Upper lobe of left lung (tissue), 6 donors: ENCODE data around the gene CDK8. TPM values are rescaled to one million over a fixed set of nuclear protein-coding genes. Genes with fewer than 3 reads are reported as not detected.

Experiments
- ATAC-seq, 2 donors: fragments of 200-7000 bp; cut with Tn5 transposase; one replicate each; pipeline ENCODE4 v1.9.1; 2022; ENCODE audit warnings: mild to moderate bottlenecking in 2 of 2, moderate library complexity in 2 of 2; ENCODE audit not compliant: low FRiP score in 2 of 2
- DNase-seq, 2 donors: peaks; one replicate each; pipeline ENCODE4 v3.0.0-alpha.2; 2019 to 2020
- H3K27ac ChIP-seq, 4 donors: fragments of 200-600 bp; sonication (generic); one replicate each; pipeline ENCODE4 v1.5.1; 2016 to 2019
- H3K27me3 ChIP-seq, 4 donors: fragments of 200-600 bp; sonication (generic); one replicate each; pipeline ENCODE4 v1.5.1; 2017 to 2019
- H3K36me3 ChIP-seq, 4 donors: fragments of 200-600 bp; sonication (generic); one replicate each; pipeline ENCODE4 v1.5.1; 2016 to 2019
- H3K4me1 ChIP-seq, 4 donors: fragments of 200-600 bp; sonication (generic); one replicate each; pipeline ENCODE4 v1.5.1; 2018 to 2019
- H3K4me3 ChIP-seq, 4 donors: fragments of 200-600 bp; sonication (generic); one replicate each; pipeline ENCODE4 v1.5.1; 2017 to 2019; ENCODE audit warnings: mild to moderate bottlenecking in 2 of 4, moderate library complexity in 1 of 4
- H3K9me3 ChIP-seq, 4 donors: fragments of 200-600 bp; sonication (generic); one replicate each; pipeline ENCODE4 v1.5.1; 2018 to 2019
- CTCF ChIP-seq, 6 experiments: fragments of 450-650 bp in 4 of 6; fragments of 200-600 bp in 2 of 6; sonication (generic) in 2 of 6; IDR thresholded peaks; one replicate each; pipeline ENCODE4 v1.5.1; 2016 to 2019; ENCODE audit warnings: antibody characterized with exemption in 6 of 6
- EP300 ChIP-seq, 4 donors: sonication (generic); formaldehyde crosslinking; IDR thresholded peaks; one replicate each; pipeline ENCODE4 v1.5.1; 2017; ENCODE audit warnings: antibody characterized with exemption in 4 of 4, control low read depth in 2 of 4
- POLR2A ChIP-seq, 4 donors: fragments of 450-650 bp; IDR thresholded peaks; one replicate each; pipeline ENCODE4 v1.5.1; 2016 to 2017; ENCODE audit warnings: antibody characterized with exemption in 4 of 4, mild to moderate bottlenecking in 2 of 4
- POLR2AphosphoS5 ChIP-seq, 2 donors: sonication (generic); formaldehyde crosslinking; IDR thresholded peaks; one replicate each; pipeline ENCODE4 v1.5.1; 2017; ENCODE audit warnings: antibody characterized with exemption in 2 of 2
- WGBS, 2 donors: methylation state at CpG; one replicate each; pipeline ENCODE4 v1.1.5; 2017 to 2018; 5-methylcytosine and 5-hydroxymethylcytosine counted together
- total RNA-seq, 6 donors: library from RNA; depleted of rRNA in 4 of 6; stranded (reverse); fragments of >200 nt in 4 of 6; gene quantifications; one replicate each; pipeline versions ENCODE4 v1.1.0 to v1.2.1, GENCODE V29; 2016 to 2021
- donor health status: DM: no; HTN: no; CAD: no; lungs with moderate emphysema.
- donor health status: DM: no; HTN: yes; CAD: no; lungs with severe emphysema.

Gene CDK8
- total RNA-seq, 6 donors from 2014 or later, result 9.4 to 15.6 (median 10.8) TPM

DNA sequence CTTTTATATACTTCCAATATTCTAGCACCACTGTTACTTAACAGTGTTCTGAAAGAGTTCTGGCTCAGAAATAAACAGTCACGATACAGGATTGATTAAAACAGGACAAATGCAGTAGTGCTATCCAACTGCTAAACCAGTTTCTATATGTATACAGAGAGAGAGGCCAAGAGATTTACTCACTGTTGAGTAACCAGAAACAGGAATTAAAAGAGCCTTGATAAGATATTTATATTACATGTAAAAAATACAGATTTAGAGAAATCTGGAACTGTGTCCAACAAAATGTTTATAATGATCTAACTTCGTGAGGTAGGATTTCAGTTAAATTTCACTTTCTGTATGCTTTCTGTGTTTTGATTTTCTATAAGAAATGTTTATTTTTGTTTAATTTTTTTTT is 116.6 kb downstream of the CDK8 start:
- 73 to 77% methylated on average over 2 of the region's 2 CpGs for WGBS, 2 donors
- no peak for DNase-seq
- TF ChIP-seq EP300 (IDR thresholded peaks at IDR 0.05) (no peak), POLR2A (IDR thresholded peaks at IDR 0.05) (no peak), POLR2AphosphoS5 (IDR thresholded peaks at IDR 0.05) (no peak), CTCF (IDR thresholded peaks at IDR 0.05) (no peak)
- H3K4me1 ChIP-seq, result no peaks in the 10 kb centered on the region
- no peaks in the 10 kb centered on the region for H3K9me3 ChIP-seq
- H3K27ac ChIP-seq, result no peak overlapping the region
- no peaks in the 10 kb centered on the region for H3K36me3 ChIP-seq
- no peak for ATAC-seq
- no peak overlapping the region for H3K4me3 ChIP-seq
- no peaks in the 10 kb centered on the region for H3K27me3 ChIP-seq

DNA sequence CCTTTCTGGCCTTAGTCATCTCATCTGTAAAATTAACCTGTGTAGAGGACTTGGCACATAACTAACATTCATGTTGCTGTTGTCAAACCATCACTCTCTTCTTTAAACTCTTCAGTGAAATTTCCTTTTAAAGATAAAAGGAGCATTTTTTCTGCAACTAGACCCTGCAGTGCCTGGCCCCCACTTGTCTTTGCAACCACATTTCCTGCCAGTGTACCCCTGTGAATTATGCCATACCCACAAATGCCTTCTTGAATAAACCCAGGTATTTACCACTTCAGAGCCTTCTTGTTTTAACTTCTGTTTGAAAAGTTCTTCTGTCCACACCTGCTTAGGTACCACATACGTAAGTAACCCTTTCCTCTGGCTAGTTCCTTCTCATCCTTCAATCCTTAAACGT is 118.8 kb downstream of the CDK8 start:
- TF ChIP-seq EP300 (IDR thresholded peaks at IDR 0.05) (no peak), POLR2AphosphoS5 (IDR thresholded peaks at IDR 0.05) (no peak), POLR2A (IDR thresholded peaks at IDR 0.05) (no peak), CTCF (IDR thresholded peaks at IDR 0.05) (no peak)
- DNase-seq (no peak), ATAC-seq (no peak)
- H3K27me3 ChIP-seq, result no peaks in the 10 kb centered on the region
- H3K27ac ChIP-seq, result no peak overlapping the region
- H3K4me3 ChIP-seq, result no peak overlapping the region
- 89 to 95% methylated on average over 2 of the region's 2 CpGs for WGBS, 2 donors
- H3K9me3 ChIP-seq, result no peaks in the 10 kb centered on the region
- H3K36me3 ChIP-seq, result no peaks in the 10 kb centered on the region
- no peaks in the 10 kb centered on the region for H3K4me1 ChIP-seq

GRCh38 chr13:26376430-26376829 is 122.5 kb downstream of the CDK8 start:
- DNase-seq (no peak), ATAC-seq (no peak)

GRCh38 chr13:26377038-26377437 is 123.1 kb downstream of the CDK8 start:
- H3K27ac ChIP-seq, result no peak overlapping the region

More at GRCh38 chr13:26376430-26376829, 122.5 kb downstream of the CDK8 start:
- TF ChIP-seq EP300 (IDR thresholded peaks at IDR 0.05) (no peak), POLR2AphosphoS5 (IDR thresholded peaks at IDR 0.05) (no peak), POLR2A (IDR thresholded peaks at IDR 0.05) (no peak), CTCF (IDR thresholded peaks at IDR 0.05) (no peak)
- H3K4me1 ChIP-seq, result no peaks in the 10 kb centered on the region
- H3K9me3 ChIP-seq, result no peaks in the 10 kb centered on the region
- H3K36me3 ChIP-seq, result no peaks in the 10 kb centered on the region
- H3K27me3 ChIP-seq, result no peaks in the 10 kb centered on the region
- no peak overlapping the region for H3K4me3 ChIP-seq
- no peak overlapping the region for H3K27ac ChIP-seq

More at GRCh38 chr13:26377038-26377437, 123.1 kb downstream of the CDK8 start:
- TF ChIP-seq EP300 (IDR thresholded peaks at IDR 0.05) (no peak), CTCF (IDR thresholded peaks at IDR 0.05) (peak in 2 of 6 experiments; percentile 18 to 24)
- H3K36me3 ChIP-seq, result no peaks in the 10 kb centered on the region
- DNase-seq (no peak), ATAC-seq (peak in 1 of 2 donors; percentile 58)
- H3K27me3 ChIP-seq, result no peaks in the 10 kb centered on the region
- no peaks in the 10 kb centered on the region for H3K4me1 ChIP-seq
- H3K4me3 ChIP-seq, result no peak overlapping the region
- H3K9me3 ChIP-seq, result no peaks in the 10 kb centered on the region
